Inferior parietal cortex (tissue), 1 donor: ENCODE results near the gene SIRPB2.
"Not testable (repeated sequence)": the region's sequence is repeated elsewhere in the genome, so short reads cannot be mapped to it uniquely, and the experiment has no call there.

Experiments used
- DNase-seq: peaks from one replicate; pipeline ENCODE4 v3.0.0-alpha.2; 2016; ENCODE audit errors: extremely low spot score

SIRPB2 gene

DNA sequence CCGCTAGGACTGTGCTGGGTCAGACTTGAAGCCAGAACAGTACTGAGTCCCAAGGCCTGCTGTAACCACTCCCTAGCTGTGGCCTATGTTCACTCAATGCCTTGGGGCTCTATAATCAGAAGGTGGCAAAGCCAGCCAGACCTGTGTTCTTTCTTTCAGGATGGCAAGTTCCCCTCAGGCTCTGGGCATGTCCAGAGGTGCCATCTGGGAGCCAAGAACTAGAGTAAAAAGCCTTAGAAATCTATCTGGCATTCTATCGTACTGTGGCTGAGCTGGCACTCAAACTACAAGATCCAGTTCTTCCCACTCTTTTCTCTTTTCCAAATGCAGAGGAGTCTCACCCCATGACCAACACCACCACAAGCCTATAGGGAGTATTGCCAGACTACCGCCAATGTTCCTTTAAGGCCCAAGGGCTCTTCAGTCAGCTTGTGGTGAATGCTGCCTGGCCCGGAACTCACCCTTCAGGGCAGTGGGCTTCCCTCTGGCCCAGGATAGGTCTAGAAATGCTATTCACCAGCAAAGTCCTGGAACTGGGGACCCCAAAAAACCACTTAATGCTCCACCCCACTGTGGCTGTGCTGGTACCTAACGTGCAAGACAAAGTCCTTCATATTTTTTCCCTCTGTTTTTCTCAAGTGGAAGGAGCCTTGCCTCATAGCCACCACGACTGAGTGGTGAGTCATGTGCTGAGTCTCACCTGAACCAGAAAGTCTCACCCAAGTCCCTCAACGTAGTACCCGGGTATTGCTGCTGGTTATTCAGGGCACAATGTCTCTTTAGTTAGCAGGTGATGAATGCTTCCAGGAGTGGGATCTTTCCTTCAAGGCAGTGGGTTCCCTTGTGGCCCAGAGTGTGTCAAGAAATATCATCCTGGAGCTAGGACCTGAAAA lies 8.6 kb upstream of the SIRPB2 start:
- DNase-seq, result no peak

DNA sequence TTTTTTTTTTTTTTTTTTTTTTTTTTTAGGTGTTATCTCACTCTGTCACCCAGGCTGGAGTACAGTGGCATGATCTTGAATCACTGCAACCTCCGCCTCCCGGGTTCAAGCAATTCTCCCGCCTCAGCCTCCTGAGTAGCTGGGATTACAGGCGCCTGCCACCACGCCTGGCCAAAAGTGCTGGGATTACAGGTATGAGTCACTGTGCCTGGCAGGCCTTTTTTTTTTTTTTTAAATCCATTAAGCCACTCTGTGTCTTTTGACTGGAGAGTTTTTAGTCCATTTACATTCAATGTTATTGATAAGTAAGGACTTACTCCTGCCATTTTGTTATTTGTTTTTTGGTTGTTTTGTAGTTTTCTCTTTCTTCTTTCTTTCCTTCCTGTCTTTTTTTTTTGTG lies 6.2 kb upstream of the SIRPB2 start:
- not testable (repeated sequence) for DNase-seq

DNA sequence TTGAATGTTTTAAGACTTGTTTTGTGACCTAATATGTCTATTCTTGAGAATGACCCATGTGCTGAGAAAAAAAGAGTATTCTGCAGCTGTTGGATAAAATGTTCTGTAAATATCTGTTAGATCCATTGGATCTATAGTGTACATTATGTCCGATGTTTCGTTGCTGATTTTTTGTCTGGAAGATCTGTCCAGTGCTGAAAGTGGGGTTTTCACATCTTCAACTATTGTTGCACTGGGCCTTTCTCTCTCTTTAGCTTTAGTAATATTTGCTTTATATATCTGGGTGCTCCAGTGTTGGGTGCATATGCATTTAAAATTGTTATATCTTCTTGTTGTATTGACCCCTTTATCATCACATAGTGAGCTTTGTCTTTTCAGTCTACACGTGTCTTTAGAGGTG lies 5.7 kb upstream of the SIRPB2 start:
- DNase-seq, result no peak

DNA sequence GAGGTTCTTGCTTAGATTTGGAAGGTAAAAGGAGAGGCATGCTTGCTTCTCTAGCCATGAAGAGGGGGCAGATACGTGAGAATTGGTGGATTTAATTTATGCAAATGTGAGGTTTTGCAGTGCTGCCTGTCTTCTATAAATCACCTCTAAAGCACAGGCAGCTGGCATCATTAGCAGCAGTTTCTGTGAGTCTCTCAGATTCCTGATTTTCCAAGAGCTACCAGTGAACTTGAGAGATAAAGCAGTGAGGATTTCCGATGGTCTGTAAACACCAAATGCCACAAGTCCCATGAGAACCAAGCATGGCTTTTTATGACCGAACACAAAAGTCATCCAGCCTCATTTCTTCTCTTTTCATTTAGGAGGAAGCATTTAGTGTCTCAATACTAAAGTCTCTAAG lies 3.2 kb upstream of the SIRPB2 start:
- no peak for DNase-seq

DNA sequence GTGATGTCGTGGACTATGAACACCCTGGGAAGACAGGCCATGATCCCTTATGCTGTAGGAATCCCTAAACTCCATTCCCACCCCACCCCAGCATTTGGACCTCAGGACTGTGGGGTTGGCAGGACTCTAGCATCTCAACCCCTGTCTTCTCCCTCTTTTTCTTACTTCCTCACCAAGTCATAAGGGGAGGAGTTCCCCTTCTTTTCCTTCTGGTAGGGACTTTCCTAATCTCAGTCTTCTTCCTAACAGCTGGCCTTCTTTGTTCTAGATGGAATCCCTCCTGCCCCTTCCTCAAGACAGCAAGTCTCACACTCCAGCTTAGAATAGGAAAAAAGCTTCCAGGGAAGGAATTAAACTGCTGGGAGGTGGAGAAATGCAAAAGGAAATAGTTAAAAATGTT lies 2.3 kb upstream of the SIRPB2 start:
- no peak for DNase-seq

DNA sequence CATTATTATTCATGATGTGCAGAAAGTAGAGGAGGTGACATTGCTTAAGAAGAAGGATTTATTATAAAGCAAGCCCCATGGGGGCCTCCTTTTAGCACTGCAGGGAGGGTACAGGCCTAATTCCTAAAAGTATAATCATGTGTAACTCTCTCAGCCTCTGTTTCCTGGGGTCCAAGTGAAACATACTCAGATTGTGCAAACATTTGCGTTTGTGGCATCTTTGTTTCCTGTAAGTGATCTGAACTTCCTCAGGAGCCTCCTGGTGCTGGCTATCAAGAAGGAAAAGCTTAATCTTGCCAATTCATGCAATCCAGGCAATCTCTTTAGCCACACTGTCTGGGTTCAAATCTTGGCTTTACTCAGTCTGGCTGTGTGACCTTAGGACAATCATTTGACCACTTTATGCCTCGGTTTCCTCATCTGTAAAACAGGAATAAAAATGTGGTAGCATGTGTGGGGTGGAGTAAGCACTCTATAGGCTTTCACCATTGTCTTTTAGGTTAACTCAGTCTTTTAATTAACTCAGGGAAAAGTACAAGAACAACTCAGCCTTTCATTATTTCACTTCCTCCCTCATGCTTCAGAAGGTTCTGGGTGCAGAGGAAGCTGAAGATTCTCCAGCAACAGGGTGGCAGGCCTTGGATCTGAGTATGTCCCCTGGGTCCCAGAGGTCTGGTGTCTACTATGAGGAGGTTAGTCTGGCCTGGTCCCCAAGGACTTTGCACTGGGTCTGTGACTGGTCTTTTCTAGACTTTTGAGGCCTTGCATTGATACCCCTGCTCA lies 831 bp upstream of the SIRPB2 start:
- no peak for DNase-seq

DNA sequence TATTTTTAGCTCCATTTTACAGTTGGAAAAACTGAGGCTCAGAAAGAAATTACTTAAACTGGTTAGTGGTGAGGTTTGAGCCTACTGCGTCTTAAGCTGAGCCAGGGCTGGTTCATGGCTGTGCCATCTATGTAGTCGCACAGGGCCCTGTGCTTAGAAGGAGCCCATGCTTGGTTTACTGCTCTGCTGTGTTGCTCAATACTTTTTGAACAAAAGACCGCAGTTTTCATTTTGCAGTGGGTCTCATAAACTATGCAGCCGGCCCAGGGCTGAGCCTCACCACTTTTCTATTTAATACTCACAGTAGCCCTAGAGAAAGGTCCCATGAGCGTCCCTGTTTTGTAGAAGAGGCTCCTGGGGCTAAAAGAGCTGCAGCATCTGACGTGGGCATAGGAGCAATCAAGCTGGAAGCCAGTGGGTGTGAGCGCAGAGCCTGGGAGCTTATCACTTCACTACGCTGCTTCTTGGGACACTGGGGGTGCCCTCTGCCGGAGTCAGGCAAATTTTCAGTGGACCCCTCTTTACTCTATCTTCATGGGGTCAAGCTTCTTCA lies 501 bp downstream of the SIRPB2 start:
- DNase-seq, result no peak

DNA sequence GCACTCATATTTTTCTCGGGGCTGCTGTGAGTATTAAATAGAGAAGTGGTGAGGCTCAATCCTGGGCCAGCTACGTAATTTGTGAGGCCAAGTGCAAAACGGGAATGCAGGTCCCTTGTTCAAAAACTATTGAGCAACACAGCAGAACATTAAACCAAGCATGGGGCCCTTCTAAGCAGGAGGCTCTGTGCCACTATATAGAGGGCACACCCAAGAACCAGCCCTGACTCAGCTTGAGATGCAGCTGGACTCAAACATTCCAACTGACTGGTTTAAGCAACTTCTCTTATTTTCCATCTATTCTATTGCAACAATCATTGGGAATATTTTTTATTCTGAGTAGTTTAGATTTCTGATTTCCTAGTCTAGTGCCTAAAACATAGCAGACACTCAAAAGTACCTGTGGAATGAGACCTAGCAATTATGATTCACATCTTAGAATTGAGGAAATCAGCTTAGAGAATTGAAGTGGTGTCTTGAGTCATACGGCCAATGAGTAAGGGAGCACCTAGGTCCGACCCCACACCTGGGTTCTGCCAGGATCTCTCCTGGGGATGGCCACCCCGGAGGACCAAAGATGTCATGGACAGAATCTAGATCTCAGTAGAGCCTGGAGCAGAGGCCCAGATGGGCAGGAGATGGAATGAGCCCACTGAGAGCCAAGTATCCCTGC lies 1.3 kb downstream of the SIRPB2 start:
- no peak for DNase-seq

DNA sequence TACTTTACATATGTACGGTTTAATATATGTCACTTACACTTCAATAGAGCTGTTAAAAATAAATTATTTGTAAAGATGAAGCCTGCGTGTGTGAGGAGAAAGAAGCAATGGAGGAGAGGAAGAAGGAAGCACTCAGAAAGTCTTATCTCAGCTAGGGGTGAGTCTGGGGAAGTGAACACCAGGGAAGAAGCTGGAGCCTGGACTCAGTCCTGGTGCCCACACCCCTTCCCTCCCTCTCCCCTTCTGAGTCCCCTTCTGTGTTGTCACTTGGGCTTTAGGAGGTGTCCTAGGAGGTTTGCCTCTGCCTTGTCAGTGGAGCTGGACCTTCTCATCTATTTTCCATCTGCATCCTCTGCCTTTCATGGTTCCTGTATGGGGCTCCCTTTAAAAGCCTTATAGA lies 1.9 kb downstream of the SIRPB2 start:
- no peak for DNase-seq

DNA sequence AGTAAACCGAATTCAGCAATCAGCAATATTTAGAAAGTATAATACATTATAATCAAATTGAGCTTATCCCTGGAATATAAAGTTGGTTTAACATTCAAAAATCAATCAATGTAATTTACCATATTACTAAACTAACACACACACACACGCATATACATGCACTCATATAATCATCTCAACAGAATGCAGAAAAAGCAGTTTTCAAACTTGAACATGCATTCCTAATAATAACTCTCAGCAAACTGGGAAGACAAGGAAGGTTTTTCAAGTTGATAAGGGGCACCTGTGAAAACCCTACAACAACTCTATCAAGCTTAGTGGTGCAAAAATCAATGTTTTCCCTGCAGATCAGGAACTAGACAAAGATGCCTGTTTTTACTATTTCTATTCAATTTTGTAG lies 4.7 kb downstream of the SIRPB2 start:
- no peak for DNase-seq

DNA sequence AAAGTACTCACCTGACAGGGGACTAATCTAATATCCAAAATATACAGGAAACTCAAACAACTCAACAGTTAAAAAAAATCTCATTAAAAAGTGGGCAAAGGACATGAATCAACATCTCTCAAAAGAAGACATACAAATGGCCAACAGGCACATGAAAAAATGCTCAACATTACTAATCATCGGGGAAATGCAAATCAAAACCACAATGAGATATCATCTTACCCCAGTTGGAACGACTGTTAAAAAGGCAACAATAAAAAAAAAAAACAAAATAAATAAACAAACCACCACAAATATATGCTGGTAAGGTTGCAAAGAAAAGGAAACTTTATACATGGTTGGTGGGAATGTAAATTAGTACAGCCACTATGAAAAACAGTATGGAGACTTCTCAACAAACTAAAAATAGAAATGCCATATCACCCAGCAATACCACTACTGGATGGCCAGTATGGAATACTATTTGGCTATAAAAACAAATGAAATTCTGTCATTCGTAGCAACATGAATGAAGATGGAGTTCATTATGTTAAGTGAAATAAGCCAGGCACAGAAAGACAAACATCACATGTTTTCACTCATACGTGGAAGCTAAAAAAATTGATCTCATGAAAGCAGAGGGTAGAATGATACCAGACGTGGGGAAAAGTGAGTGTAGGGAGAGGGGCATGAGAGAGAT lies 6.6 kb downstream of the SIRPB2 start:
- DNase-seq, result no peak

DNA sequence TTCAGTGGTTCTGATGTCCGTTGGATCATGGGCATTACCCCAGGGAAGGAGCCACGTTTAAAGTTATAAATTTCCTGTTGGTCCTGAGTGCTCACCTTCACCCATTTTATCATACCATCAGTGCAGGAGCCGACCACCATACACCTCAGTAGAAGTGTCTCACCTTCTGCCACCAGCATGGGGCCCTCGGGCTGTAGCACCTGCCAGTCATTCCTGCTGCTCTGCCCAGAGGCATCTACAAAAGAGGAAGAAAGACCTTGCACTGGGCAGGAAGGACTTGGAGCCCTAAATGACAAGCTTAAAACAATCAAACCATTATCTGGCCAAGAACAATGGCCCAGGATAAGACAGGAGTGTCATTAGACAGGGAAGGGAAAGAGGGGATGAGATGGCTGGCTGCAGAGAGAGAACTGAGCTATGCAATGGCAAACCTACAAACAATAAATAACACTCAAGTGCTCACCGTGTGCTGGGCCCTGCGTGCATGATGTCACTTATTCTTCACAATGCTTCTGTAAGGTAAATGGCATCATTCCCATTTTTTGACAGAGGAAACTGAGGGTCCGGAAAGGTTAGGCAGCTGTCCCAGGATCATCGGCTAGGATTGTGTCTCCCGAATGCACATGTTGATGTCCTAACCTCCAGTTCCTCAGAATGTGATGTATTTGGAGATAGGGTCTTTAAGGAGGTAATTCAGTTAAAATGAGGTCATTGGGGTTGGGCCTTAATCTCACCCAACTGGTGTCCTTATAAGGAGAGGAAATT lies 11.2 kb downstream of the SIRPB2 start:
- no peak for DNase-seq

DNA sequence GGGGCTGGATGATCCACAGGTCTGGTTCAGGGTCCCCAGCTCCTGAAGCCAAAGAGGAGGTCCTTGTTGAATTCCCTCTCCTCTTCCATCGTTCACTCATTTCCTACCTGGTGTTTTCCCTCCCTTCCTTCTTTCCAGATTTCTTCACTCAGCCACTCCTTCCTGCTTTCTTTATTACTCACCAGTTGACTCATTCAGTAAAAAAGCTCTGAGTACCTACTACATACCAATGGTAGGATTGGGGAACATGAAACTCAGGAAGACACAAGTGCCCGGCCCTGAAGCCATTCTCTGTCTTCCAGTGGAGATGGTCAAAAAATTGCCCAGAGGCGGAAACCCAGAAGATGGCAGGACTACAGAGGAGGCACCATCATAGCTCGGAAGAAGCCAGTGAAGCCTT lies 12.7 kb downstream of the SIRPB2 start:
- DNase-seq, result no peak

DNA sequence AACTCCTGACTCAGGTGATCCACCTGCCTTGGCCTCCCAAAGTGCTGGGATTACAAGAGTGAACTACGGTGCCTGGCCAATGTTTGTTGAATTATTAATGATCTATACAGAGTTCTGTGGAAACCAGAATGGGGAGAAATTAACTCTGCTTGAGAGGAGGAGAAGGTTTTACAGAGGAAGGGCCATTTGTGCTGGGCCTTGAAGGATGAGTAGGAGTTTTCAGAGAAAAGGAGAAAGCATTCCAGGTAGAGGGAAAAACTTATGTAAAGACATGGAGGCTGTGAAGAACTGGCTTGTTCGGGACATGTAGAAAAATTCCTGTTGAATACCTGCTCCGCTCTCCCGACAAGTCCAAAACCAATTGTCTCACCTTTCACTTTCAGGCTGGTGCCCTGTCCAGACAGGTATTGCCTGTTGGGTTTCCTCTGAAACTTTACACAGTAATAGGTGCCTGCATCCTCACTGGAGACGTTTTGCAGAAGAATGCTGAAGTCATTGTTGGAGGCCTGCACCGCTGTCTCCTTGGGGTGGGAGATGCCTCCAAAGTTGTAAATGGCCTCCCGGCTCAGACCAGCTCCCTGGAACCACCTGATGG lies 13.2 kb downstream of the SIRPB2 start:
- no peak for DNase-seq

DNA sequence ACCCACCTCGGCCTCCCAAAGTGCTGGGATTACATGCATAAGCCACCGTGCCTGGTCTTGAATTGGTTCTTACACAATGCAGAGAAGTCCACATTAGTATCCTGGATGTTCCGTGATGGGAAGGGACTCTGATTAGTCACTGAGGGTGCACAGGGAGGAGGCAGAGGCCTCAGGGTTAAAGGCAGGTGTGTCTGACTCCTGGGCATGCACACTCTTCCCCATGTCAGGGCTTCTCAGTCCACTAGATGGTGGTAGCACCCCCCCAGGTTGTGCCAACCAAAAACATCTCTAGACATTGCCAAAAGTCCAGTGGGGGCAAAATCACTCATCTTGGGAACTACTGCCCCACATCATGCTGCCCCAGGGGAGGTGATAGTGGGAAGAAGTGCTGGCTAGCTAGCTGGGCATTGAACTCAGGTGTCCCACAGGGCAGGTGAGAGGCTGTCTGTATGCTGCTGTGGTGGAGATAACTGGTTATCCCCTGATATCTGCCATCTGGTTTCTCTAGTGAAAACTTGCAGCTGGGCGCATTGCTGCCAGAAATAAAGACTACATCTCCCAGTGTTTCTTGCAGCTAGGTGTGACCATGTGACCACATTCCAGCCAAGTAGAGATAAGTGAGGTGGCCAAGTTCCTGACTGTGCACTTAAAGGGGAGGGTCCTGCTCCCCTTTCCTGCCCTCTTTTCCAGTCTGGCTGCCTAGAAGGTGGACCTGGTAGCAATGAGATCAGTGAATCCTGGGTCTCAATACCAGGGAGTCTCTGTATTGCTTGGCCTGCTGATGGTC lies 16.2 kb downstream of the SIRPB2 start:
- no peak for DNase-seq

DNA sequence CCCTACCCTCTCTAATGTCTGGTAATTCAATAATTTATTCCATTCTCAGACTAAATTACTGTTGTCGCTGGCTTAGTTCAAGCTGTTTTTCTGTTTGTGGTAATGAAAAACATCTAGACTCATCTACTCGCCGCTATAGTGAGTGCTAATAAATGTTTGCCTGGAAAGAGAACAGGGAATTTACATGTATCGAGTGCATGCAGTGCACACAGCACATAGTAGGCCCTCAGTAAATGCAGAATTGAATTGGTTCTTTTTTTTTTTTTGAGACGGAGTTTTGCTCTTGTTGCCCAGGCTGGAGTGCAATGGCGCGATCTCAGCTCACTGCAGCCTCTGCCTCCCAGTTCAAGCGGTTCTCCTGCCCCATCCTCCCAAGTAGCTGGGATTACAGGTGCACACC lies 16.9 kb downstream of the SIRPB2 start:
- DNase-seq, result no peak

DNA sequence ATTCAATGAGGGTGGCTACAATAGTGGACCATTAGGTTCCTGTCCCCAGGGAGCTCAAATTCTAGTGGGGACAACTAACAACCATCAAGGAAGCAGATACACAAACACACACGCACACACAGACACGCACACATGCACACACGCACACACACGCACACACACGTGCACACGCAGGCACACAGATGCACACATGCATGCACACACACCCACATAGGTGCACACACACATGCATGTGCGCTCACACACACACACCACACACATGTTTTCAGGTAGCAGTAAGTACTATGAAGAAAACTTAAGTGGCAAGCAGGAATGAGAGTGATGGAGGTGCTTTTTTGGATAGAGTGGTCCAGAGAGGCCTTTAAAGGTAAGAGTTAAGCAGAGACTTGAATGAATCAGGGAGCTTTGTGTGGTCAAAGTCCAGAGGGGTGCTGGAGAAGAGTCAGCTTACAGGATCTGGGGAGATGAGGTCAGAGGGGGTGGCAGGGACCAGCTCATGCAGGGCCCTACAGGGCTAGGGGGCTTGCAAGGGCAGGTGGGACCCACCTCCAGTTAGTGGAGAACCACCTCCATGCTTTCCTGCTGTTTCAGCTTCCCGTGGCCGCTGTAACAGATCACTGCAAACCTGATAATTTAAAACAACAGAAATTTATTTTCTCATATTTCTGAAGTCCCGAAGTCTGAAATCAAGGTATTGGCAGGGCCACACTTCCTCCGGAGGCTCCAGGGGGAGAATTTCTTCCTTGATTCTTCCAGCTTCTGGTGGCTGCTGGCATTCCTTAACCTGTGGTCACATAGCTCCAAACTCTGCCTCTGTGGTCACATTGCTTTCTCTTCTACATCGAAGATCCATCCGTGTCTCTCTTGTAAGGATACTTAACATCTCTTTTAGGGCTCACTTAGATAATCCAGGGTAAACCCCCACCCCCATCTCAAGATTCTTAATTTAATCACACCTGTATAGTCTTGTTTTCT lies 17.7 kb downstream of the SIRPB2 start:
- no peak for DNase-seq

DNA sequence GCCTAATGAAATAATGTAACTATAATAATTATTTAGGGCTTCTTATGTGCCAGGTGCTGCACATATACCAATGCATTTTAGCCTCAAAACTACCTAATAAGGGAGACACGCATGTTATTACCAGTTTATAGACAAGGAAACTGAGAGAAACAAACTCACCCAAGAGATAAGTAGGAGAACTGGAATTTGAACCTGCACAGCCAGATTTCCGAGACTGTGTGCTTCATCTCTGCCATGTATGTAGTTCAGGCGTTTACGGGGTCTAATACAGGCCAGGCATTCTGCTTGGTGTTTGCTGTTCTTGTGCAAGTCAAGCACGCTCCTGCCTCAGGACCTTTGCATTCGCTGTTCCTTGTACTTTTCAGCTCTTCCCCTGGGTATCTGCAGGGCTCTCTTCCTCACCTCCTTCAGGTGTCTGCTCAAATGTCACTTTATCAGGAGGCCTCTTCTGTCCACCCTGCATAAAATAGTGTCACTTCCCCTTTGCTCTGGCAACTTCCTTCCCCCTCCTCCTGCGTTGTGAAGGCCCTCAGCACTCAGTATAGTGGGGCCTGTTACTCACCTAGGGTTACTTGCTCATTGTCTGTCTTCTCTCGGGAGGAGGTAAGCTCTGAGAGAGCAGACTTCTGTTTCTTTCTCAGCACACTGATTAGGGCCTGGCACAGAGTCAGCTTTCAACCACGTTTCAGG lies 18.5 kb downstream of the SIRPB2 start:
- no peak for DNase-seq
